ENCODE measurements around the gene PPP2R5C.

Gene PPP2R5C

GRCh38 chr14:101716956-101717662 lies 44.4 kb upstream of the PPP2R5C start:
- ATAC-seq = no peak
- no peak for TF ChIP-seq ZNF70 (CRISPR knock-in tag; IDR thresholded peaks at IDR 0.05)
- no peak for TF ChIP-seq SNAI2 (CRISPR knock-in tag; IDR thresholded peaks at IDR 0.05)
- no peak for TF ChIP-seq OSR1 (CRISPR knock-in tag; IDR thresholded peaks at IDR 0.05)

GRCh38 chr14:101717663-101718490 lies 43.6 kb upstream of the PPP2R5C start:
- ATAC-seq = no peak
- TF ChIP-seq ISL1 (CRISPR knock-in tag; IDR thresholded peaks at IDR 0.05) = no peak
- TF ChIP-seq ZFP30 (CRISPR knock-in tag; IDR thresholded peaks at IDR 0.05) = no peak
- no peak for TF ChIP-seq CSRNP3 (CRISPR knock-in tag; IDR thresholded peaks at IDR 0.05)
- no peak for TF ChIP-seq ZNF565 (CRISPR knock-in tag; conservative IDR thresholded peaks at IDR 0.05; ENCODE audit: low read depth)
- TF ChIP-seq ESRRG (CRISPR knock-in tag; IDR thresholded peaks at IDR 0.05) = no peak

GRCh38 chr14:101719045-101719645 lies 42.4 kb upstream of the PPP2R5C start:
- no peak for ATAC-seq
- TF ChIP-seq OSR1 (CRISPR knock-in tag; IDR thresholded peaks at IDR 0.05) (no peak), CSDC2 (CRISPR knock-in tag; IDR thresholded peaks at IDR 0.05) (no peak), TSHZ2 (CRISPR knock-in tag; IDR thresholded peaks at IDR 0.05) (no peak), TCF4 (CRISPR knock-in tag; IDR thresholded peaks at IDR 0.05; ENCODE audit: borderline replicate concordance) (no peak), SNAI2 (CRISPR knock-in tag; IDR thresholded peaks at IDR 0.05) (no peak)

- no peak for TF ChIP-seq TCF4 (CRISPR knock-in tag; IDR thresholded peaks at IDR 0.05; ENCODE audit: borderline replicate concordance)
Measured at GRCh38 chr14:101719708-101720107, 41.8 kb upstream of the PPP2R5C start.

GRCh38 chr14:101721111-101721510 lies 40.4 kb upstream of the PPP2R5C start:
- TF ChIP-seq TCF4 (CRISPR knock-in tag; IDR thresholded peaks at IDR 0.05; ENCODE audit: borderline replicate concordance) (no peak), BACH2 (CRISPR knock-in tag; IDR thresholded peaks at IDR 0.05; ENCODE audit: borderline replicate concordance) (no peak), ARNTL (CRISPR knock-in tag; IDR thresholded peaks at IDR 0.05; ENCODE audit: borderline replicate concordance, low read depth) (no peak), RARB (CRISPR knock-in tag; IDR thresholded peaks at IDR 0.05) (no peak), SNAI2 (CRISPR knock-in tag; IDR thresholded peaks at IDR 0.05) (no peak), CREB5 (CRISPR knock-in tag; IDR thresholded peaks at IDR 0.05; ENCODE audit: low read depth) (no peak), ZNF70 (CRISPR knock-in tag; IDR thresholded peaks at IDR 0.05) (no peak)

More at GRCh38 chr14:101719708-101720107, 41.8 kb upstream of the PPP2R5C start:
- ATAC-seq = no peak

GRCh38 chr14:101721951-101722661 lies 39.4 kb upstream of the PPP2R5C start:
- ATAC-seq = peak; percentile 96
- no peak for TF ChIP-seq ISL1 (CRISPR knock-in tag; IDR thresholded peaks at IDR 0.05)
- TF ChIP-seq RARB (CRISPR knock-in tag; IDR thresholded peaks at IDR 0.05) = no peak
- no peak for TF ChIP-seq BACH2 (CRISPR knock-in tag; IDR thresholded peaks at IDR 0.05; ENCODE audit: borderline replicate concordance)

More at GRCh38 chr14:101721111-101721510, 40.4 kb upstream of the PPP2R5C start:
- no peak for ATAC-seq

All from SK-N-SH treated with all-trans-retinoic acid at 6 μM for 48 hours (cell line).